C4-2B (cell line): ENCODE results near the gene PDSS2.

Experiments used
- ZFX ChIP-seq: fragments of 450-650 bp; IDR thresholded peaks from 2 replicates; pipeline ENCODE4 v1.6.1; 2017
- TF ChIP-seq, protein P1 (sequence below): fragments of 450-650 bp; conservative IDR thresholded peaks from 2 replicates; pipeline ENCODE4 v1.5.1; 2017; ENCODE audit warnings: mild to moderate bottlenecking

DNA sequence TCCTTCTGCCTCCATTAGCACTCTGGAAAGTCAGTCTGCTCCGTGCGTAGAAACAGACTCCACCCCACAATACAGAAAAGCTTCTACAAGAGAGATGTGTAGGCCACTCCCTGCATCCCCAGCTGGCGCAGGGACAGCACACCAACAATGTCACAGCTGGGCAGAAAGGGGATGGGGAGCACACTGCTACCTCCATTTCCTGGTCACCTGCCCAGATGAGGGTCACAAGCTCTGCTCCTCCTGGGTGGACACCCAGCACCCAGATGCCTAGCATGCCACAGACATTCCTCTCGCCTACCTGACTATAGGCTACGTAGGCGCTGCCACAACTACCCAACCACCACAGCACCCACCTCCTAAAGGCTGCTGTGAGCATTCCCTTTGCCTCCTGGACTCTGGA lies 356.3 kb downstream of the PDSS2 start:
- TF ChIP-seq, protein P1, sequence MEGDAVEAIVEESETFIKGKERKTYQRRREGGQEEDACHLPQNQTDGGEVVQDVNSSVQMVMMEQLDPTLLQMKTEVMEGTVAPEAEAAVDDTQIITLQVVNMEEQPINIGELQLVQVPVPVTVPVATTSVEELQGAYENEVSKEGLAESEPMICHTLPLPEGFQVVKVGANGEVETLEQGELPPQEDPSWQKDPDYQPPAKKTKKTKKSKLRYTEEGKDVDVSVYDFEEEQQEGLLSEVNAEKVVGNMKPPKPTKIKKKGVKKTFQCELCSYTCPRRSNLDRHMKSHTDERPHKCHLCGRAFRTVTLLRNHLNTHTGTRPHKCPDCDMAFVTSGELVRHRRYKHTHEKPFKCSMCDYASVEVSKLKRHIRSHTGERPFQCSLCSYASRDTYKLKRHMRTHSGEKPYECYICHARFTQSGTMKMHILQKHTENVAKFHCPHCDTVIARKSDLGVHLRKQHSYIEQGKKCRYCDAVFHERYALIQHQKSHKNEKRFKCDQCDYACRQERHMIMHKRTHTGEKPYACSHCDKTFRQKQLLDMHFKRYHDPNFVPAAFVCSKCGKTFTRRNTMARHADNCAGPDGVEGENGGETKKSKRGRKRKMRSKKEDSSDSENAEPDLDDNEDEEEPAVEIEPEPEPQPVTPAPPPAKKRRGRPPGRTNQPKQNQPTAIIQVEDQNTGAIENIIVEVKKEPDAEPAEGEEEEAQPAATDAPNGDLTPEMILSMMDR: no peak
- no peak for TF ChIP-seq ZFX
